ENCODE measurements around the gene NAA38.

The NAA38 gene

DNA sequence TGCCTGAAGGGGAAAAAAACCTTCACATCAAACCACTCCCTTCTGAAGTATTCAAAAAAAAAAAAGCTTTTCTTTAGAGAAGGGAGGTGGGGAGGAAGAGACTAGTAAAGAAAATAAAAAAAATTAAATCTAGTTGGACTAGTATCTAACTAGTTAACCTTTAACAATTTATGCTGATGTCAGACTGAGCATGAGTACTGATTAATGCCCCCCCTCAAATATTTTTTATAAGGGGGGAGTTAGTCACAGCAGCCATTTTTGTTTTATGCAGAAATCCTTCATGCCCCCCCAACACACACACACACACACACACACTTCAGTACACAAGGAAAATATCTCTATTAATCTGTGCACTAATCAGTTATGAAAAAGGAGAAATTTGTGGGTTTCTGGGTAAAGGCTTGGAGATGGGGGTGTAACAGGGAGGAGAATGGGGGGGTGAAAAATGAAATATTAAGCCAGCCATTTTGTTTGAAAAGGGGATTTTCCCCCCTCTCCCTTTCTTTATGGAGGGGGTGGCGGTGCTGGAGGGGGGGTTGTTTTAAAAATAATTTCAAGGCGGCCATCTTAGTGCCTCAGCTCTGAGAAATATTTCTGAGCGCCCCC is 26.5 kb upstream of the NAA38 start (continued):
- TF ChIP-seq HOXC10 (CRISPR knock-in tag; IDR thresholded peaks at IDR 0.05) (no peak), TCF7L2 (IDR thresholded peaks at IDR 0.05; ENCODE audit: borderline replicate concordance, low read depth, low read length) (no peak), ZFP37 (tag by site-specific recombination; IDR thresholded peaks at IDR 0.05) (no peak), ZFHX2 (tag by site-specific recombination; conservative IDR thresholded peaks at IDR 0.05) (no peak), EGR2 (tag by site-specific recombination; IDR thresholded peaks at IDR 0.05; ENCODE audit: low read depth) (no peak), ZBTB7A (tag by site-specific recombination; IDR thresholded peaks at IDR 0.05; ENCODE audit: low read depth) (no peak), KLF8 (tag by site-specific recombination; IDR thresholded peaks at IDR 0.05) (no peak), ZNF621 (tag by site-specific recombination; IDR thresholded peaks at IDR 0.05) (no peak), KLF9 (tag by site-specific recombination; IDR thresholded peaks at IDR 0.05; ENCODE audit: low read depth) (no peak), ZNF146 (tag by site-specific recombination; IDR thresholded peaks at IDR 0.05) (no peak), SP3 (tag by site-specific recombination; IDR thresholded peaks at IDR 0.05) (no peak), ZNF473 (tag by site-specific recombination; IDR thresholded peaks at IDR 0.05) (no peak), ZNF404 (tag by site-specific recombination; IDR thresholded peaks at IDR 0.05) (no peak), ZBTB17 (tag by site-specific recombination; IDR thresholded peaks at IDR 0.05) (no peak), OVOL3 (tag by site-specific recombination; IDR thresholded peaks at IDR 0.05) (no peak), GLI4 (tag by site-specific recombination; IDR thresholded peaks at IDR 0.05) (no peak), ZNF514 (tag by site-specific recombination; IDR thresholded peaks at IDR 0.05) (no peak), ZNF335 (tag by site-specific recombination; conservative IDR thresholded peaks at IDR 0.05) (peak; percentile 65), ZNF544 (tag by site-specific recombination; IDR thresholded peaks at IDR 0.05) (no peak), ZNF433 (tag by site-specific recombination; IDR thresholded peaks at IDR 0.05; ENCODE audit: low read depth) (no peak), GFI1B (tag by site-specific recombination; IDR thresholded peaks at IDR 0.05) (no peak)
- TF ChIP-seq, protein P1, sequence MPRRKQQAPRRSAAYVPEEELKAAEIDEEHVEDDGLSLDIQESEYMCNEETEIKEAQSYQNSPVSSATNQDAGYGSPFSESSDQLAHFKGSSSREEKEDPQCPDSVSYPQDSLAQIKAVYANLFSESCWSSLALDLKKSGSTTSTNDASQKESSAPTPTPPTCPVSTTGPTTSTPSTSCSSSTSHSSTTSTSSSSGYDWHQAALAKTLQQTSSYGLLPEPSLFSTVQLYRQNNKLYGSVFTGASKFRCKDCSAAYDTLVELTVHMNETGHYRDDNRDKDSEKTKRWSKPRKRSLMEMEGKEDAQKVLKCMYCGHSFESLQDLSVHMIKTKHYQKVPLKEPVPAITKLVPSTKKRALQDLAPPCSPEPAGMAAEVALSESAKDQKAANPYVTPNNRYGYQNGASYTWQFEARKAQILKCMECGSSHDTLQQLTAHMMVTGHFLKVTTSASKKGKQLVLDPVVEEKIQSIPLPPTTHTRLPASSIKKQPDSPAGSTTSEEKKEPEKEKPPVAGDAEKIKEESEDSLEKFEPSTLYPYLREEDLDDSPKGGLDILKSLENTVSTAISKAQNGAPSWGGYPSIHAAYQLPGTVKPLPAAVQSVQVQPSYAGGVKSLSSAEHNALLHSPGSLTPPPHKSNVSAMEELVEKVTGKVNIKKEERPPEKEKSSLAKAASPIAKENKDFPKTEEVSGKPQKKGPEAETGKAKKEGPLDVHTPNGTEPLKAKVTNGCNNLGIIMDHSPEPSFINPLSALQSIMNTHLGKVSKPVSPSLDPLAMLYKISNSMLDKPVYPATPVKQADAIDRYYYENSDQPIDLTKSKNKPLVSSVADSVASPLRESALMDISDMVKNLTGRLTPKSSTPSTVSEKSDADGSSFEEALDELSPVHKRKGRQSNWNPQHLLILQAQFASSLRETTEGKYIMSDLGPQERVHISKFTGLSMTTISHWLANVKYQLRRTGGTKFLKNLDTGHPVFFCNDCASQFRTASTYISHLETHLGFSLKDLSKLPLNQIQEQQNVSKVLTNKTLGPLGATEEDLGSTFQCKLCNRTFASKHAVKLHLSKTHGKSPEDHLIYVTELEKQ (tag by site-specific recombination; IDR thresholded peaks at IDR 0.05; ENCODE audit: borderline replicate concordance): no peak
- TF ChIP-seq, protein P2, sequence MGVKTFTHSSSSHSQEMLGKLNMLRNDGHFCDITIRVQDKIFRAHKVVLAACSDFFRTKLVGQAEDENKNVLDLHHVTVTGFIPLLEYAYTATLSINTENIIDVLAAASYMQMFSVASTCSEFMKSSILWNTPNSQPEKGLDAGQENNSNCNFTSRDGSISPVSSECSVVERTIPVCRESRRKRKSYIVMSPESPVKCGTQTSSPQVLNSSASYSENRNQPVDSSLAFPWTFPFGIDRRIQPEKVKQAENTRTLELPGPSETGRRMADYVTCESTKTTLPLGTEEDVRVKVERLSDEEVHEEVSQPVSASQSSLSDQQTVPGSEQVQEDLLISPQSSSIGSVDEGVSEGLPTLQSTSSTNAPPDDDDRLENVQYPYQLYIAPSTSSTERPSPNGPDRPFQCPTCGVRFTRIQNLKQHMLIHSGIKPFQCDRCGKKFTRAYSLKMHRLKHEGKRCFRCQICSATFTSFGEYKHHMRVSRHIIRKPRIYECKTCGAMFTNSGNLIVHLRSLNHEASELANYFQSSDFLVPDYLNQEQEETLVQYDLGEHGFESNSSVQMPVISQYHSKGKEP (tag by site-specific recombination; IDR thresholded peaks at IDR 0.05): no peak
- TF ChIP-seq, protein P3, sequence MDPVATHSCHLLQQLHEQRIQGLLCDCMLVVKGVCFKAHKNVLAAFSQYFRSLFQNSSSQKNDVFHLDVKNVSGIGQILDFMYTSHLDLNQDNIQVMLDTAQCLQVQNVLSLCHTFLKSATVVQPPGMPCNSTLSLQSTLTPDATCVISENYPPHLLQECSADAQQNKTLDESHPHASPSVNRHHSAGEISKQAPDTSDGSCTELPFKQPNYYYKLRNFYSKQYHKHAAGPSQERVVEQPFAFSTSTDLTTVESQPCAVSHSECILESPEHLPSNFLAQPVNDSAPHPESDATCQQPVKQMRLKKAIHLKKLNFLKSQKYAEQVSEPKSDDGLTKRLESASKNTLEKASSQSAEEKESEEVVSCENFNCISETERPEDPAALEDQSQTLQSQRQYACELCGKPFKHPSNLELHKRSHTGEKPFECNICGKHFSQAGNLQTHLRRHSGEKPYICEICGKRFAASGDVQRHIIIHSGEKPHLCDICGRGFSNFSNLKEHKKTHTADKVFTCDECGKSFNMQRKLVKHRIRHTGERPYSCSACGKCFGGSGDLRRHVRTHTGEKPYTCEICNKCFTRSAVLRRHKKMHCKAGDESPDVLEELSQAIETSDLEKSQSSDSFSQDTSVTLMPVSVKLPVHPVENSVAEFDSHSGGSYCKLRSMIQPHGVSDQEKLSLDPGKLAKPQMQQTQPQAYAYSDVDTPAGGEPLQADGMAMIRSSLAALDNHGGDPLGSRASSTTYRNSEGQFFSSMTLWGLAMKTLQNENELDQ (tag by site-specific recombination; IDR thresholded peaks at IDR 0.05; ENCODE audit: low read depth): no peak
- TF ChIP-seq, protein P4, sequence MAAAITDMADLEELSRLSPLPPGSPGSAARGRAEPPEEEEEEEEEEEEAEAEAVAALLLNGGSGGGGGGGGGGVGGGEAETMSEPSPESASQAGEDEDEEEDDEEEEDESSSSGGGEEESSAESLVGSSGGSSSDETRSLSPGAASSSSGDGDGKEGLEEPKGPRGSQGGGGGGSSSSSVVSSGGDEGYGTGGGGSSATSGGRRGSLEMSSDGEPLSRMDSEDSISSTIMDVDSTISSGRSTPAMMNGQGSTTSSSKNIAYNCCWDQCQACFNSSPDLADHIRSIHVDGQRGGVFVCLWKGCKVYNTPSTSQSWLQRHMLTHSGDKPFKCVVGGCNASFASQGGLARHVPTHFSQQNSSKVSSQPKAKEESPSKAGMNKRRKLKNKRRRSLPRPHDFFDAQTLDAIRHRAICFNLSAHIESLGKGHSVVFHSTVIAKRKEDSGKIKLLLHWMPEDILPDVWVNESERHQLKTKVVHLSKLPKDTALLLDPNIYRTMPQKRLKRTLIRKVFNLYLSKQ (tag by site-specific recombination; IDR thresholded peaks at IDR 0.05; ENCODE audit: borderline replicate concordance): no peak
- TF ChIP-seq, protein P5, sequence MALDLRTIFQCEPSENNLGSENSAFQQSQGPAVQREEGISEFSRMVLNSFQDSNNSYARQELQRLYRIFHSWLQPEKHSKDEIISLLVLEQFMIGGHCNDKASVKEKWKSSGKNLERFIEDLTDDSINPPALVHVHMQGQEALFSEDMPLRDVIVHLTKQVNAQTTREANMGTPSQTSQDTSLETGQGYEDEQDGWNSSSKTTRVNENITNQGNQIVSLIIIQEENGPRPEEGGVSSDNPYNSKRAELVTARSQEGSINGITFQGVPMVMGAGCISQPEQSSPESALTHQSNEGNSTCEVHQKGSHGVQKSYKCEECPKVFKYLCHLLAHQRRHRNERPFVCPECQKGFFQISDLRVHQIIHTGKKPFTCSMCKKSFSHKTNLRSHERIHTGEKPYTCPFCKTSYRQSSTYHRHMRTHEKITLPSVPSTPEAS (tag by site-specific recombination; IDR thresholded peaks at IDR 0.05): peak; percentile 85
- TF ChIP-seq, protein P6, sequence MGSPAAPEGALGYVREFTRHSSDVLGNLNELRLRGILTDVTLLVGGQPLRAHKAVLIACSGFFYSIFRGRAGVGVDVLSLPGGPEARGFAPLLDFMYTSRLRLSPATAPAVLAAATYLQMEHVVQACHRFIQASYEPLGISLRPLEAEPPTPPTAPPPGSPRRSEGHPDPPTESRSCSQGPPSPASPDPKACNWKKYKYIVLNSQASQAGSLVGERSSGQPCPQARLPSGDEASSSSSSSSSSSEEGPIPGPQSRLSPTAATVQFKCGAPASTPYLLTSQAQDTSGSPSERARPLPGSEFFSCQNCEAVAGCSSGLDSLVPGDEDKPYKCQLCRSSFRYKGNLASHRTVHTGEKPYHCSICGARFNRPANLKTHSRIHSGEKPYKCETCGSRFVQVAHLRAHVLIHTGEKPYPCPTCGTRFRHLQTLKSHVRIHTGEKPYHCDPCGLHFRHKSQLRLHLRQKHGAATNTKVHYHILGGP (tag by site-specific recombination; IDR thresholded peaks at IDR 0.05): no peak
- TF ChIP-seq, protein P7, sequence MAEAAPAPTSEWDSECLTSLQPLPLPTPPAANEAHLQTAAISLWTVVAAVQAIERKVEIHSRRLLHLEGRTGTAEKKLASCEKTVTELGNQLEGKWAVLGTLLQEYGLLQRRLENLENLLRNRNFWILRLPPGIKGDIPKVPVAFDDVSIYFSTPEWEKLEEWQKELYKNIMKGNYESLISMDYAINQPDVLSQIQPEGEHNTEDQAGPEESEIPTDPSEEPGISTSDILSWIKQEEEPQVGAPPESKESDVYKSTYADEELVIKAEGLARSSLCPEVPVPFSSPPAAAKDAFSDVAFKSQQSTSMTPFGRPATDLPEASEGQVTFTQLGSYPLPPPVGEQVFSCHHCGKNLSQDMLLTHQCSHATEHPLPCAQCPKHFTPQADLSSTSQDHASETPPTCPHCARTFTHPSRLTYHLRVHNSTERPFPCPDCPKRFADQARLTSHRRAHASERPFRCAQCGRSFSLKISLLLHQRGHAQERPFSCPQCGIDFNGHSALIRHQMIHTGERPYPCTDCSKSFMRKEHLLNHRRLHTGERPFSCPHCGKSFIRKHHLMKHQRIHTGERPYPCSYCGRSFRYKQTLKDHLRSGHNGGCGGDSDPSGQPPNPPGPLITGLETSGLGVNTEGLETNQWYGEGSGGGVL (tag by site-specific recombination; IDR thresholded peaks at IDR 0.05): peak; percentile 83

Data from HEK293 (cell line).